ENCODE measurements around the gene RASGRP3.
"Not testable (repeated sequence)": the region's sequence is repeated elsewhere in the genome, so short reads cannot be mapped to it uniquely, and the experiment has no call there.

The RASGRP3 gene

GRCh38 chr2:33476131-33476792, at the start of gene RASGRP3:
Gene RASGRP3, plus strand, starts transcription at chr2:33476649. Its CDS starts 38,488 bp downstream, at chr2:33515137.
- peak; percentile 99 for DNase-seq (ENCODE audit: low read depth)

GRCh38 chr2:33426666-33427231, 49.7 kb upstream of the RASGRP3 start:
- DNase-seq (ENCODE audit: low read depth), result peak; percentile 92

GRCh38 chr2:33430077-33430476, 46.4 kb upstream of the RASGRP3 start:
- no peak for DNase-seq (ENCODE audit: low read depth)

DNA sequence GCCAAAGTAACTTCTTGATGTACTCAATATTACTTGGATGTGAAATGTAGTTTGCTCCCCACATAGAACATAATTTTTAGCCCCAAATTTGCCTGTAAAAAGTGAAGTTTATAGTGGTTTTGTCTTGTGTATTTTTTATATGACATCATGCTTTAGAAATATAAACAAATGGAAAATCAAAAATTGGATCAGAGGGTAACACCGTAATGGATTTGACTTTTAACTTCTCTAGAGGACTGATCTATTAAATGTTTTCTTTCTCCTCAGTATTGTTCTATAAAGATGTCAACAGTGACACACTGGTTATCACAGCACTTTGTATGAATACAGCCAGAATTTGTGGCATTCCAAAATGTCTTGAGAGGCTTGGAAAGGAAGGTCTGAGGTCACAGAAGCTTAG, 45.6 kb upstream of the RASGRP3 start:
- no peak for DNase-seq (ENCODE audit: low read depth)

DNA sequence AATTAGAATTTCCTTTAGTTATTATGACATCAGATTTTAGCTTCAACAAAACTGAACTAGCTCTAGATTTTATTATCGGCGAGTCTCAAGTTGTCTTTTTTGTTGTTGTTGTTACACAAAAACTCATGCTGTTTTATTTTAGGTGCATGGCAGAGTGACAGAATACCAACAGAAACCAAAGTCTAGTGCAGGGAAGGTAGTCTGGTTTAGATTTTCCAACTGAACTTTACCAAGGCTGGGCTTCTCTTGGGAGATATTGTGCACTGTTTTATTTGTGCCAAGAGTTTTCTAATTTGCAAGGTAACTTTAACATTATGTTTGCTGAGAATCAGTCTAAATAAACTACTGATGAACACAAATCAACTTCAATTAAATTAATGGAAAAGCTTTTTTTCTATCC, 43.6 kb upstream of the RASGRP3 start:
- peak; percentile 72 for DNase-seq (ENCODE audit: low read depth)

DNA sequence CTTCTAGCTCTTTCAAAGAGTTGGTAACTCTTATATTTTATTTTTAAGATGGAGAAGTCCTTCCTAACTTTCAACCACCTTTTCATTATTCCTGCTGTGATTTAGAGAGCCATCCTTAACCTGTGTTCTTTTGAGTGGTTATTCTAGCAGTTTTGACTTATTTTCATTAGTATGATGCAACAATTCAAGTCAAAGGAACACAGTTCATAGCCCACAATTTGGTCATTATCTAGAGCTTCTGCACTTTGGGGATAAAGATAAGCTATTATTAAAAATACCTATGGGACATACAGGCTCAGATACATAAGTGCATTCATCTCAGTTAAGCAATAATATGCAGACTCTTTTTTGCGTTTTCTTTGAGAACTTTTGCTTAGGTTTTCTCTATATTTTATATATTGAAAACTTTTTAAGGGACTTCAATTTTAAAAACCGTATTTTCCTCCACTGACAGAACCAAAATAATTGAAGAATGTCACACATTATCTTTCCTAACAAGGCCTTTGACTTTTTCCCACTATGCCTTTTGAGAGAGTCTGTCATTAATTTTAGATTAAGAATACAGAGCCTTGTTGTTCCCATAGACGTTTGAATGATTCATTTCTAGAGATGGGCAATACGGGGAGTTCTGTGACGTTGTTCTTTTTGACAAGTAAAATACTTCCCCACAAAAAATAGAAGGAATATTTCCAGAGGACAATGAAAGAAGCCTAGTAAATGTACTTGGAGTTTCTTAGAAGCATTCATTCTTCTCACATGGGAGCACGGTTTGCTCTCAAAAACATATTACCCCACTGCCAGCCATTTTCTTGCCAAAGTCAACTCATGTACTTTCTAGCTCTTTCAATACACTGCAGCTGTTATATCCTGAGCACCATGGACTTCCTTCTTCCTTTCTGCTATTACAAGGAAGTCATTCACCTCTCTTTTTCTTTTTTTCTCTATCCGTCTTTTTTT, 42.9 kb upstream of the RASGRP3 start:
- peak; percentile 30 for DNase-seq (ENCODE audit: low read depth)

- DNase-seq (ENCODE audit: low read depth), result no peak
Measured at GRCh38 chr2:33435518-33435917, 40.9 kb upstream of the RASGRP3 start.

- no peak for DNase-seq (ENCODE audit: low read depth)
Measured at GRCh38 chr2:33436083-33436482, 40.4 kb upstream of the RASGRP3 start.

DNA sequence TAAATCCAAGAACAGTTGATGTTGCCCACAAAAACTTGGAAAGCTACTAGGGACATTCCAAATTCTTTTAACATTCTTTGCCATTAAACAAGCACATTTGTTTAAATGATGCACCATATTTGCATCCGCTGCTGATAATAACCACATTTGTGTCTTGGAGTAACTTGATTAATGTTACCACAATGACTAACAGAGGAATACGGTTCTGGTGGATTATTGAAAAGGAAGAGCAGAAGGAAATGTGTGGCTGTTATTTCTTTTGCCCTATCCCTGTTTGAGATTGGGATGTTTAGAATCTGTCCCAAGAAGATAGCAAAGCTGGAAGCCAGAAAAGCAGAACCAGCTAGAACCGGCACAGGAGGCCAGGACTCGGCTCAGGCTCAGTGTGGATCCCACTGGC, 39.2 kb upstream of the RASGRP3 start:
- DNase-seq (ENCODE audit: low read depth), result peak; percentile 98

DNA sequence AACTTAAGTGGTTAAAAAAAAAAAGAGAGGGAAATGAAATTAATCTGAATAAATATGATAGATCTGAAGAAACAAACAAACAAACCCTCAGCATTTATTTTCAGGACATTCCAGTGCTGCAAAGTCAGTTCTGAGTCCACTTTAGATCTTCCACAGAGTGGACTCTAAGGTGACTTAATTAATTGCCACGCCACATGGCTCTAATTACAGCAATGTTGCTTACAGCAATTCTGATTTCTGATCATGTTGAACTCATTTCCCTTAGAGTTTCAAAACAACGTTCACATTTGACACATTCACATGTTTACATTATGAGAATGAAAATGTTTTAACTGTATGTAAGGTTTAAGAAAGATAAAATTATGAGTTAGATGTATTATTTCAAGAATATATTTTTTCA, 38.6 kb upstream of the RASGRP3 start:
- DNase-seq (ENCODE audit: low read depth), result peak; percentile 79

GRCh38 chr2:33441235-33441810, 35.1 kb upstream of the RASGRP3 start:
- peak; percentile 79 for DNase-seq (ENCODE audit: low read depth)

DNA sequence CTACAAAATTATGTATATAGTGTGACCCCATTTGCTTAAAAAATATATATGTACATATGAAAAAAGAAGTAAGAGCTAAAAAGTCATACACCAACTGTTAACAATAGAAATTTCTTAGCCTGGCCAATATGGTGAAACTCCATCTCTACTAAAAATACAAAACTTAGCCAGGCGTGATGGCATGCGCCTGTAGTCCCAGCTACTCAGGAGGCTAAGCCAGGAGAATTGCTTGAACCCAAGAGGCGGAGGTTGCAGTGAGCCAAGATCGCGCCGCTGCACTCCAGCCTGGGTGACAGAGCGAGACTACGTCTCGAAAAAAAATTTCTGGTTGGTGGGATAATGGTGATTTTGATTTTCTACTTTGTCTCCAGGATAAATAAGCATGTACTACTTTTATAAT, 34.4 kb upstream of the RASGRP3 start:
- not testable (repeated sequence) for DNase-seq (ENCODE audit: low read depth)

- peak; percentile 79 for DNase-seq (ENCODE audit: low read depth)
Measured at GRCh38 chr2:33442528-33443079, 33.8 kb upstream of the RASGRP3 start.

DNA sequence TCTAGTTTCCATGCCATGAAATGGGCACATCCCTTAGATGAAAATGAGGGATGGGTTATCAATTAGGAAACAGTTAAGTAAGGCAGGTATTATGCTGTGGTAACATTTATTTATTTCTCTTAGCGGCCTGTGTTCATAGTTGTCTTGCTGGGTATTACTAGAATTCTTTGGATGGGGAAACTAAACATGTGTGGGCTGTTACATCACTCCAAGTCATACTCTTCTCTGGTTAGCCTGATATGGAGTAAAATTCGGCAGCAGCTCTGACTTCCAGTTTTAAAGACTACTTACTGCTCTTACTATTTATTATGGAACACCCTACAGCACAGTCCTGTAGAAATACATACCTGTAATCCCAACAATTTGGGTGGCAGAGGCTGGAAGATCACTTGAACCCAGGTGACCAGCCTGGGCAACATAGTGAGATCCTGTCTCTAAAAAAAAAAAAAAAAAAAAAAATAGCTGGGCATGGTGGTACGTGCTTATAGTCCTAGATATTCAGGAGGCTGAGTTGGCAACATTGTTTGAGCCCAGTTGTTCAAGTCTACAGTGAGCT, 33.1 kb upstream of the RASGRP3 start:
- peak; percentile 76 for DNase-seq (ENCODE audit: low read depth)

DNA sequence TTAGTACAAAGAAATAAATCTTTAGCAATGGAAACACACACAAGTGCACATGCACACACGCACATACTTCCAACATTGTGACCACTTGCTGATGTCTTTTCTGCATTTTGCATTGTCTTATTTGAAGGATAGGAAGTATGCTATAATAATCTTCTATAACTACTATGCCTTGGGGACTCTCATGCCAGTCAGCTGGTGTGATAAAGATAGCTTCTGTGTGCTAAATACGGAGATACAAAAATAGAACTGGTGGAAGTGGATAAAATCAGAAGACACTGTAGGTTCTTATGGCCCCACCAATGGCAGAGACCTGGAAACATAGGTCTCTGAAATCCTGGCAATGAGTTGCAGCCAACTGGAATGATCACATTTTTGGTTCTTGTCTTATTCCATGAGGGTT, 31.5 kb upstream of the RASGRP3 start:
- DNase-seq (ENCODE audit: low read depth), result no peak

DNA sequence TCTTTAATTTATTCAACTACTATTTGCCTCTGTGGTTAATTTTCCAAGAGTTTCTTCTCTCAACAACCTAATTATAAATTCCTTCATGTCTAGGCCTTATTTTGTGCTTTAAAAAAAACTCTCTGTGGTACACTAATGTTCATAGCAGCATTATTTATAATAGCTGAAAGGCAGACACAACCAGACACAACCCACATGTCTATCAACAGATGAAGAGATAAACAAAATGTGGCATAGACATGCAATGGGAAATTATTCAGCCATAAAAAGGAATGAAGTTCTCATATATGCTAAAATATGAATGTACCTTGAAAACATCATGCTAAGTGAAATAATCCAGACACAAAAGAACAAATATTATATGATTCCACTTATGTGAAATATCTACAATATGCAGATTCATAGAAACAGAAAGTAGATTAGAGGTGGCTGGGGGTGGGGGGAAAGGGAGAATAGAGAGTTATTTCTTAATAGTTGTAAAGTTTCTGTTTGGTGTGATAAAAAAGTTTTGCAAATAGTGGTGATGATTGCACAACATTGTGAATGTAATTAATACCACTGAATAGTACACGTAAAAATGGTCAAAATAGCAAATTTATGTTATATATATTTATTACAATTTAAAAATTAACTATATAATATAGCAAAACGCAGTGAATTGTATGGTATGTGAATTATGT, 28.1 kb upstream of the RASGRP3 start:
- DNase-seq (ENCODE audit: low read depth), result no peak

GRCh38 chr2:33451214-33451613, 25.2 kb upstream of the RASGRP3 start:
- DNase-seq (ENCODE audit: low read depth), result no peak

GRCh38 chr2:33451825-33452224, 24.6 kb upstream of the RASGRP3 start:
- DNase-seq (ENCODE audit: low read depth), result no peak

- DNase-seq (ENCODE audit: low read depth), result no peak
Measured at GRCh38 chr2:33452545-33452944, 23.9 kb upstream of the RASGRP3 start.

DNA sequence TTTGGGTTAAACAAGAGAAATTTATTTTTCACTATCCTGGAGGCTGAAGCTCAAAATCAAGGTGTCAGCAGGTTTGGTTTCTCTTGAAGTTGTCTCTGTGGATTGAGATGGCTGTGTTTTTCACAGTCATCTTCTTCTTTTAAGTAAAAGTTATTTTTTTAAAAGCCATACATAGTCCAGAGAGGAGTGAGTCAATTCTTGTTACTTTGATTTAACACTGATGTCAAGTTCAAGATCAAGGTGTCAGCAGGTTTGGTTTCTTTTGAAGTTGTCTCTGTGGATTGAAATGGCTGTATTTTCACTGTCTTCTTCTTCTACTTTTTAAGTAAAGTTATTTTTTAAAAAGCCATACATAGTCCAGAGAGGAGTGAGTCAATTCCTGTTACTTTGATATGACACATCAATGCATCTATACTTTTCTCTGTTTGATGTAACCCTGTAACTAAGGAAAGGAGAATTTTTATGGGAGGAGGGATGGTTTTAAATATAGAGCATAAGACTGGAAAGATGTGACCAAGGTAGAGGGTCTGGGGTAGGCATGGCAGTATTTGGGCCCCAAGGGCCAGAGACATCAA, 22.5 kb upstream of the RASGRP3 start:
- DNase-seq (ENCODE audit: low read depth), result no peak
